Fibroblast of peridontal ligament (primary cell): ENCODE results near the gene AFAP1.
A peak's percentile ranks its signal among the peaks of the same experiment; 100 is the strongest.

Source experiments
- DNase-seq: peaks from one replicate; pipeline ENCODE4 v3.0.0-alpha.2; 2010; ENCODE audit errors: extremely low read depth

The AFAP1 gene

GRCh38 chr4:7756561-7757355 lies 182.9 kb downstream of the AFAP1 start:
- DNase-seq = no peak

GRCh38 chr4:7756071-7756470 lies 183.6 kb downstream of the AFAP1 start:
- no peak for DNase-seq

- no peak for DNase-seq
These were observed 184.1 kb downstream of the AFAP1 start for GRCh38 chr4:7755561-7755960.

- no peak for DNase-seq
These were observed 184.9 kb downstream of the AFAP1 start for GRCh38 chr4:7754565-7755262.

GRCh38 chr4:7753931-7754465 lies 185.7 kb downstream of the AFAP1 start:
- no peak for DNase-seq

- DNase-seq = no peak
These were observed 186.4 kb downstream of the AFAP1 start for GRCh38 chr4:7753271-7753670.

GRCh38 chr4:7752649-7753048 lies 187.0 kb downstream of the AFAP1 start:
- no peak for DNase-seq

- DNase-seq = no peak
These were observed 188.7 kb downstream of the AFAP1 start for GRCh38 chr4:7750972-7751371.

GRCh38 chr4:7750523-7750922 lies 189.1 kb downstream of the AFAP1 start:
- DNase-seq = peak; percentile 21

- no peak for DNase-seq
These were observed 192.1 kb downstream of the AFAP1 start for GRCh38 chr4:7747566-7747965.

- DNase-seq = no peak
These were observed 192.6 kb downstream of the AFAP1 start for GRCh38 chr4:7747062-7747385.

GRCh38 chr4:7746351-7747061 lies 193.2 kb downstream of the AFAP1 start:
- no peak for DNase-seq

- DNase-seq = no peak
These were observed 194.3 kb downstream of the AFAP1 start for GRCh38 chr4:7745301-7745885.

- no peak for DNase-seq
These were observed 195.4 kb downstream of the AFAP1 start for GRCh38 chr4:7744142-7744804.

- DNase-seq = no peak
These were observed 196.8 kb downstream of the AFAP1 start for GRCh38 chr4:7742807-7743280.

GRCh38 chr4:7741946-7742806 lies 197.5 kb downstream of the AFAP1 start:
- no peak for DNase-seq

- DNase-seq = no peak
These were observed 198.7 kb downstream of the AFAP1 start for GRCh38 chr4:7740866-7741525.

GRCh38 chr4:7739918-7740865 lies 199.5 kb downstream of the AFAP1 start:
- DNase-seq = no peak
